ENCODE measurements around the gene ZRANB1. TPM values are rescaled to one million over a fixed set of nuclear protein-coding genes. Genes with fewer than 3 reads are reported as not detected.

The ZRANB1 gene
- total RNA-seq, 1 experiment from 2014 or later, result 23.2 TPM

DNA sequence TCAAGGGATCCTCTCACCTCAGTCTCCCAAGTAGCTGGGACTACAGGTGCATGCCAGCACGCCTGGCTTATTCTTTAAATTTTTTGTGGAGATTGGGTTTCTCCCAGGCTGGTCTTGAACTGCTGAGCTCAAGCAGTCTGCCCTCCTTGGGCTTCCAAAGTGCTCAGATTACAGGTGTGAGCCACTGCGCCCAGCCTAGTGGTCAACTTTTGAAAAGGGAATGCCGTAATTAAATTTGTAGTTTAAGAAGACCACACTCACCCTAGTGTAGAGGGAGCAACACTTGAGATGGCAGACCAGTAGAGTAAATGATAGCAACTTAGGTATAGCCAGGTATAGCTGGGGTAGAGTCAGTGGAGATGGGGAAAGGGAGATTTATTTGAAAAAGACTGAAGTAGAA, 17.6 kb downstream of the ZRANB1 start:
- no peak for TF ChIP-seq CTCF (IDR thresholded peaks at IDR 0.05; ENCODE audit: unreplicated experiment)
- no peak for DNase-seq (ENCODE audit: unreplicated experiment)
- Mint-ChIP-seq H3K4me1 (ENCODE audit: insufficient read depth, unreplicated experiment) (no peaks in the 10 kb centered on the region), H3K9me3 (ENCODE audit: unreplicated experiment) (no peaks in the 10 kb centered on the region), H3K27me3 (ENCODE audit: insufficient read depth, unreplicated experiment) (no peaks in the 10 kb centered on the region), H3K4me3 (ENCODE audit: unreplicated experiment) (no peak overlapping the region), H3K27ac (ENCODE audit: low read depth, unreplicated experiment) (no peak overlapping the region), H3K36me3 (ENCODE audit: insufficient read depth, unreplicated experiment) (peaks cover 26% of the 10 kb centered on the region)
- ChIA-PET CTCF (interaction anchor here (0.5 to 0.7 kb wide), 2 partner anchors 17 to 242 kb away, joined by 4 to 5 read pairs; no protein-coding TSS in a partner anchor), POLR2A (no interaction called here)
- intact Hi-C loops (cut with micrococcal nuclease), result no loop called here
- no TSS peak for BruUV-seq (replicated peaks)

DNA sequence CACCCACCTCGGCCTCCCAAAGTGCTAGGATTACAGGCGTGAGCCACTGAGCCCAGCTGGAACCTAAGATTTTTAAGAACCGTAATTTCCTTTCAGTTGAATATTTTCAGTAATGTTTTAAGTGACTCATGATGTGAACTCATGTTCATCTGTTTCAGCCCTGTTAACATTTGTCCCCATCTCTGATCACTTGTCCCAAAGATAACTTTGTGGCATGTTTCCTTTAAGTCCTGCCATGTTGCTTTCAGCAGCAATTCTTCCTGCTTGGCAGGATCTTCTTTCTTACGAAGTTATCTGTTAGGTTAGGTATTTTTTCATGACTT, 19.3 kb downstream of the ZRANB1 start:
- no TSS peak for BruUV-seq (replicated peaks)
- CTCF ChIA-PET, result interaction anchor here (0.8 kb wide), 1 partner anchor 63 kb away, joined by 3 read pairs; no protein-coding TSS in a partner anchor

DNA sequence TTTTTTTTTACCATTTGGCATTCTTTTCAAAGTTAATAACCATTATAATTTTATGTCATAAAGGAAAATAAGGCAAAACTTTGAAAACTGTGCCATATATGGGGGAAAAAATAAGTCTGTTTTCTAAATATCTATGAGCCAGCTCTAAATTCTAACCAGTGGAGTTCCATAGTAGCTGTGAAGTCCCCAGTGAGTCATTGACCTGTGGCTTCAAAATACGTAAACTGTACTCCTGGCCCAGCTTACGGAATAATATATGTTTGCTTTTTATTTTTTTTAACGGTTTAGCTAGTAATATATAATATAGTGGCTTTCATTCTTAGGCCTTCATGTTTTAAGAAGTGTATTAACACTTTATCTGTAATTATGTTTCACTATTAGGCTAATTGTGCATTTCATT, 20.5 kb downstream of the ZRANB1 start:
- Mint-ChIP-seq H3K27me3 (ENCODE audit: insufficient read depth, unreplicated experiment) (no peaks in the 10 kb centered on the region), H3K4me1 (ENCODE audit: insufficient read depth, unreplicated experiment) (no peaks in the 10 kb centered on the region), H3K9me3 (ENCODE audit: unreplicated experiment) (no peaks in the 10 kb centered on the region), H3K36me3 (ENCODE audit: insufficient read depth, unreplicated experiment) (peaks cover 38% of the 10 kb centered on the region), H3K27ac (ENCODE audit: low read depth, unreplicated experiment) (no peak overlapping the region), H3K4me3 (ENCODE audit: unreplicated experiment) (no peak overlapping the region)
- no TSS peak for BruUV-seq (replicated peaks)
- intact Hi-C loops (cut with micrococcal nuclease), result no loop called here
- TF ChIP-seq CTCF (IDR thresholded peaks at IDR 0.05; ENCODE audit: unreplicated experiment), result no peak
- DNase-seq (ENCODE audit: unreplicated experiment), result no peak
- CTCF ChIA-PET, result interaction anchor here (0.6 kb wide), 1 partner anchor 698 kb away, joined by 4 read pairs; no protein-coding TSS in a partner anchor
- POLR2A ChIA-PET, result interaction anchor here (1.0 to 2.2 kb wide), 3 partner anchors 9 to 44 kb away, joined by 3 to 7 read pairs (median 4); no protein-coding TSS in a partner anchor

More for the DNA sequence above, 19.3 kb downstream of the ZRANB1 start:
- H3K36me3 Mint-ChIP-seq (ENCODE audit: insufficient read depth, unreplicated experiment), result peaks cover 26% of the 10 kb centered on the region
- no peak overlapping the region for H3K27ac Mint-ChIP-seq (ENCODE audit: low read depth, unreplicated experiment)
- POLR2A ChIA-PET, result interaction anchor here (0.9 to 2.2 kb wide), 4 partner anchors 12 to 44 kb away, joined by 3 to 7 read pairs (median 4); no protein-coding TSS in a partner anchor
- DNase-seq (ENCODE audit: unreplicated experiment), result no peak
- H3K9me3 Mint-ChIP-seq (ENCODE audit: unreplicated experiment), result no peaks in the 10 kb centered on the region
- no peak overlapping the region for H3K4me3 Mint-ChIP-seq (ENCODE audit: unreplicated experiment)
- no peaks in the 10 kb centered on the region for H3K27me3 Mint-ChIP-seq (ENCODE audit: insufficient read depth, unreplicated experiment)
- no peak for TF ChIP-seq CTCF (IDR thresholded peaks at IDR 0.05; ENCODE audit: unreplicated experiment)
- no peaks in the 10 kb centered on the region for H3K4me1 Mint-ChIP-seq (ENCODE audit: insufficient read depth, unreplicated experiment)
- intact Hi-C loops (cut with micrococcal nuclease), result no loop called here

DNA sequence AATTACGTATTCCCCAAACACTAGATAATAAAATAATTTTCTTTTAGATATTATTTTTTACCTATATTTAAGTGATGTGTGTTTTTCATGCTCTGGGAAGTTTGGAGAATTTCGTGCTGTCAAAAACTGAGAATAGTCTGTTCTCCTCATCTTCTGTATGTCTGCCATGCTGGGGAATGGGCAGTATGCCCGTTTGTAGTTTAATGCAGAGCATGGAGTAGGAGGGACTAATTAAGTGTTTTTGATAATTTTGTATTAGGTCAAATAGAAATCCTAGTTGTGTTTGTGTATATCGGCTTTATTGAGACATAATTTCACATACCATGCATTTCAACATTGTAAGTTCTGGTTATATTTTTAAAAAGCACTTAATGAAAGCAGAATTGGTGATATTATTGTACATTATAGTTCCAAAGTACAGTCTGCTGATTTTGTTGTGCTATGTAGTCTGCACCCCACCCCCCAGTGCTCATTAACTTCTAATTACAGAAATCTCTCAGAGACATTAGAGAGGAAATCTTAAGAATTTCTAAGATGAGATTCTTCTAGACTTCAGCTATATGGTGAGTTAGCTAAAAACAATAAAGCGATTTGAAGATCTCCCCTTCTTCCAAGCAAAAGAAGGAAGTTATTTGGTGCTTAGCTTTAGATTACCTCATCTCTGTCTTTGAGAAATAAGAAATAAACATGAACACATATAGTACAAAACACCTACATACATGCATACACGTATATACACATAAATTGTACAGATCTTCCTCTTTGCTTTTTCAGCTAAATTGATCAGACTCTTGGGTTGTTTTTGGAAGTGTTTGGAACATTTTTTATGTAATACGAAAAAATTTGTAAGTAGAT, 22.2 kb downstream of the ZRANB1 start:
- DNase-seq (ENCODE audit: unreplicated experiment), result no peak
- H3K4me3 Mint-ChIP-seq (ENCODE audit: unreplicated experiment), result no peak overlapping the region
- H3K9me3 Mint-ChIP-seq (ENCODE audit: unreplicated experiment), result no peaks in the 10 kb centered on the region
- H3K36me3 Mint-ChIP-seq (ENCODE audit: insufficient read depth, unreplicated experiment), result peaks cover 48% of the 10 kb centered on the region
- CTCF ChIA-PET, result interaction anchor here (0.6 to 1.2 kb wide), 2 partner anchors 28 to 32 kb away, joined by 3 read pairs; no protein-coding TSS in a partner anchor
- no peak overlapping the region for H3K27ac Mint-ChIP-seq (ENCODE audit: low read depth, unreplicated experiment)
- H3K27me3 Mint-ChIP-seq (ENCODE audit: insufficient read depth, unreplicated experiment), result no peaks in the 10 kb centered on the region
- intact Hi-C loops (cut with micrococcal nuclease), result no loop called here
- no TSS peak for BruUV-seq (replicated peaks)
- no peak for TF ChIP-seq CTCF (IDR thresholded peaks at IDR 0.05; ENCODE audit: unreplicated experiment)
- POLR2A ChIA-PET, result interaction anchor here (1.0 kb wide), 1 partner anchor 11 kb away, joined by 3 read pairs; no protein-coding TSS in a partner anchor
- no peaks in the 10 kb centered on the region for H3K4me1 Mint-ChIP-seq (ENCODE audit: insufficient read depth, unreplicated experiment)
